Esophagus squamous epithelium (tissue), 4 donors: Measurements from ENCODE around the gene NFATC3.

Experiments
- POLR2A ChIP-seq, 4 donors: fragments of 450-650 bp; IDR thresholded peaks; one replicate each; pipeline ENCODE4 v1.6.1; 2017; ENCODE audit warnings: antibody characterized with exemption in 4 of 4, mild to moderate bottlenecking in 4 of 4, moderate library complexity in 3 of 4
- TF ChIP-seq, protein P1 (sequence below), 6 experiments: fragments of 450-650 bp in 4 of 6; fragments of 200-600 bp in 2 of 6; sonication (generic) in 2 of 6; IDR thresholded peaks; one replicate each; pipeline ENCODE4 v1.5.1; 2016 to 2019; ENCODE audit warnings: antibody characterized with exemption in 6 of 6, mild to moderate bottlenecking in 4 of 6, moderate library complexity in 4 of 6

DNA sequence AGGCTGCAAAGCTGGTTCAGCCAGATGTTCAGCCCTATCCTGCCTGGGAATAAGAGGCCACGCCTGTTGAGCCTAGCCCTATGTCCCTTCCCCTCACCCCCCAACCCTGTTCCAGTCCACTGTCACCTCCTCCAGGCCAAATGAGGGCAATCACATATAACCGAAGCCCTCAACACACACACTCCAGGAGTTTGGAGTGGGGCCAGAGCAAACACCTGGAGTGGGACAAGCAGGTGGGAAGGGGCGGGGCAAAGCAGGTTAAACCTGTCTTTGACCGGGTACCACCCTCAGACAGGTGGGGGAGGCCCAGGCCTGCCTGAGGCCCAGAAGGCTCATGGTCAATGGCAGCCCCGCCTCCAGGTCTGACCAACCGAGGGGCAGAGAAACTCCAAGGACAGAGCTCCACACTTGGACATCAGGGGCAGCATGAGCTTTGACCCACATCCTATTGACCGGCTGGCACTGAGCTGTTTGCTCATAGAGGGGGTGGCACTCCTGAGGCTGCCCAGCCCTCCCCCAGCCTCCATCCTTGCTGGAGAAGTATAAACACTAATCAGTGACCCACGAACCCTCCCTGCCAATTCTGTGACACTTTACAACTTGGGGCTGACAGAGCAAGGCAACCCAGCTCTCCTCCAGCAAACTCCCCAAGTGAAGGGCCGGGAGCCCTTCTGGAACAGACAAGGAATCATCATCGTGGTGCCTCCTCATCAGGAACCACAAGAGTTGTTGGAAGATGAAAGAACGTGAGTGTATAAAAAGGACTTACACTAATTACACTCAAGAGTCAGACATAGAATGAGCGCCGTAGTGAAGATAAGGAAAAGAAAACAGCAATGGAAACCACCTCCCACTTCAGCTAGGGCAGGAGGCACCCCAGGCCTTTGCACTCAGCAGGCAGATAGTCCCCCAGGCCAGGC is 149.3 kb downstream of the NFATC3 start:
- TF ChIP-seq, protein P1, sequence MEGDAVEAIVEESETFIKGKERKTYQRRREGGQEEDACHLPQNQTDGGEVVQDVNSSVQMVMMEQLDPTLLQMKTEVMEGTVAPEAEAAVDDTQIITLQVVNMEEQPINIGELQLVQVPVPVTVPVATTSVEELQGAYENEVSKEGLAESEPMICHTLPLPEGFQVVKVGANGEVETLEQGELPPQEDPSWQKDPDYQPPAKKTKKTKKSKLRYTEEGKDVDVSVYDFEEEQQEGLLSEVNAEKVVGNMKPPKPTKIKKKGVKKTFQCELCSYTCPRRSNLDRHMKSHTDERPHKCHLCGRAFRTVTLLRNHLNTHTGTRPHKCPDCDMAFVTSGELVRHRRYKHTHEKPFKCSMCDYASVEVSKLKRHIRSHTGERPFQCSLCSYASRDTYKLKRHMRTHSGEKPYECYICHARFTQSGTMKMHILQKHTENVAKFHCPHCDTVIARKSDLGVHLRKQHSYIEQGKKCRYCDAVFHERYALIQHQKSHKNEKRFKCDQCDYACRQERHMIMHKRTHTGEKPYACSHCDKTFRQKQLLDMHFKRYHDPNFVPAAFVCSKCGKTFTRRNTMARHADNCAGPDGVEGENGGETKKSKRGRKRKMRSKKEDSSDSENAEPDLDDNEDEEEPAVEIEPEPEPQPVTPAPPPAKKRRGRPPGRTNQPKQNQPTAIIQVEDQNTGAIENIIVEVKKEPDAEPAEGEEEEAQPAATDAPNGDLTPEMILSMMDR (IDR thresholded peaks at IDR 0.05): no peak
- no peak for TF ChIP-seq POLR2A (IDR thresholded peaks at IDR 0.05)
